Renal pelvis (tissue), 12 donors: ENCODE results near the gene DDX28. TPM values are rescaled to one million over a fixed set of nuclear protein-coding genes. Genes with fewer than 3 reads are reported as not detected.

Source experiments
- DNase-seq: peaks from one replicate; pipeline ENCODE4 v3.0.0-alpha.2; 2013
- long read RNA-seq, 16 experiments: transcript quantifications; one replicate each; lab custom pipeline, GENCODE V29; 2026
- polyA plus RNA-seq, 3 donors: library from polyadenylated mRNA; unstranded; fragments of 120-200 nt; gene quantifications; one replicate each; pipeline ENCODE4 v1.2.1, GENCODE V29; 2013; ENCODE audit not compliant: insufficient read length in 3 of 3

Gene DDX28, protein sequence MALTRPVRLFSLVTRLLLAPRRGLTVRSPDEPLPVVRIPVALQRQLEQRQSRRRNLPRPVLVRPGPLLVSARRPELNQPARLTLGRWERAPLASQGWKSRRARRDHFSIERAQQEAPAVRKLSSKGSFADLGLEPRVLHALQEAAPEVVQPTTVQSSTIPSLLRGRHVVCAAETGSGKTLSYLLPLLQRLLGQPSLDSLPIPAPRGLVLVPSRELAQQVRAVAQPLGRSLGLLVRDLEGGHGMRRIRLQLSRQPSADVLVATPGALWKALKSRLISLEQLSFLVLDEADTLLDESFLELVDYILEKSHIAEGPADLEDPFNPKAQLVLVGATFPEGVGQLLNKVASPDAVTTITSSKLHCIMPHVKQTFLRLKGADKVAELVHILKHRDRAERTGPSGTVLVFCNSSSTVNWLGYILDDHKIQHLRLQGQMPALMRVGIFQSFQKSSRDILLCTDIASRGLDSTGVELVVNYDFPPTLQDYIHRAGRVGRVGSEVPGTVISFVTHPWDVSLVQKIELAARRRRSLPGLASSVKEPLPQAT
- polyA plus RNA-seq: 10 to 100 TPM; 10.6 to 12.5 (median 11.3) TPM
- long read RNA-seq, donor 1, transcript DDX28-201 (1 exons, 2,169 nt): major isoform, 10 of 10 reads
- long read RNA-seq, donor 1, partial matches to known transcripts: 0 of 10 reads
- long read RNA-seq, donor 1, other reads (novel, unspliced or antisense): 0 of 10 reads
- long read RNA-seq, donor 2, transcript DDX28-201 (1 exons, 2,169 nt): major isoform, 9 of 9 reads
- long read RNA-seq, donor 2, partial matches to known transcripts: 0 of 9 reads
- long read RNA-seq, donor 2, other reads (novel, unspliced or antisense): 0 of 9 reads
- long read RNA-seq, donor 3, transcript DDX28-201 (1 exons, 2,169 nt): major isoform, 6 of 6 reads
- long read RNA-seq, donor 3, partial matches to known transcripts: 0 of 6 reads
- long read RNA-seq, donor 3, other reads (novel, unspliced or antisense): 0 of 6 reads
- long read RNA-seq, donor 4, transcript DDX28-201 (1 exons, 2,169 nt): major isoform, 8 of 8 reads
- long read RNA-seq, donor 4, partial matches to known transcripts: 0 of 8 reads
- long read RNA-seq, donor 4, other reads (novel, unspliced or antisense): 0 of 8 reads
- long read RNA-seq, donor 5, transcript DDX28-201 (1 exons, 2,169 nt): major isoform, 9 of 9 reads
- long read RNA-seq, donor 5, partial matches to known transcripts: 0 of 9 reads
- long read RNA-seq, donor 5, other reads (novel, unspliced or antisense): 0 of 9 reads
- long read RNA-seq, donor 6, transcript DDX28-201 (1 exons, 2,169 nt): major isoform, 9 of 9 reads
- long read RNA-seq, donor 6, partial matches to known transcripts: 0 of 9 reads
- long read RNA-seq, donor 6, other reads (novel, unspliced or antisense): 0 of 9 reads
- long read RNA-seq, donor 7, transcript DDX28-201 (1 exons, 2,169 nt): major isoform, 15 of 20 reads
- long read RNA-seq, donor 7, partial matches to known transcripts: 5 of 20 reads
- long read RNA-seq, donor 7, other reads (novel, unspliced or antisense): 0 of 20 reads
- long read RNA-seq, donor 8, partial matches to known transcripts: 0 of 3 reads
- long read RNA-seq, donor 8, other reads (novel, unspliced or antisense): 0 of 3 reads
- long read RNA-seq, donor 9, transcript DDX28-201 (1 exons, 2,169 nt): major isoform, 18 of 26 reads
- long read RNA-seq, donor 9, partial matches to known transcripts: 8 of 26 reads
- long read RNA-seq, donor 9, other reads (novel, unspliced or antisense): 0 of 26 reads
- long read RNA-seq, donor 10, transcript DDX28-201 (1 exons, 2,169 nt): major isoform, 6 of 6 reads
- long read RNA-seq, donor 10, partial matches to known transcripts: 0 of 6 reads
- long read RNA-seq, donor 10, other reads (novel, unspliced or antisense): 0 of 6 reads
- long read RNA-seq, donor 11, transcript DDX28-201 (1 exons, 2,169 nt): major isoform, 11 of 11 reads
- long read RNA-seq, donor 11, partial matches to known transcripts: 0 of 11 reads
- long read RNA-seq, donor 11, other reads (novel, unspliced or antisense): 0 of 11 reads
- long read RNA-seq, donor 12, transcript DDX28-201 (1 exons, 2,169 nt): major isoform, 20 of 25 reads
- long read RNA-seq, donor 12, partial matches to known transcripts: 0 of 25 reads
- long read RNA-seq, donor 12, other reads (novel, unspliced or antisense): 5 of 25 reads
- long read RNA-seq, donor 13, transcript DDX28-201 (1 exons, 2,169 nt): major isoform, 6 of 6 reads
- long read RNA-seq, donor 13, partial matches to known transcripts: 0 of 6 reads
- long read RNA-seq, donor 13, other reads (novel, unspliced or antisense): 0 of 6 reads
- long read RNA-seq, donor 14: 0 reads
- long read RNA-seq, donor 15: 0 reads
- long read RNA-seq, donor 16, transcript DDX28-201 (1 exons, 2,169 nt): major isoform, 18 of 18 reads
- long read RNA-seq, donor 16, partial matches to known transcripts: 0 of 18 reads
- long read RNA-seq, donor 16, other reads (novel, unspliced or antisense): 0 of 18 reads

DNA sequence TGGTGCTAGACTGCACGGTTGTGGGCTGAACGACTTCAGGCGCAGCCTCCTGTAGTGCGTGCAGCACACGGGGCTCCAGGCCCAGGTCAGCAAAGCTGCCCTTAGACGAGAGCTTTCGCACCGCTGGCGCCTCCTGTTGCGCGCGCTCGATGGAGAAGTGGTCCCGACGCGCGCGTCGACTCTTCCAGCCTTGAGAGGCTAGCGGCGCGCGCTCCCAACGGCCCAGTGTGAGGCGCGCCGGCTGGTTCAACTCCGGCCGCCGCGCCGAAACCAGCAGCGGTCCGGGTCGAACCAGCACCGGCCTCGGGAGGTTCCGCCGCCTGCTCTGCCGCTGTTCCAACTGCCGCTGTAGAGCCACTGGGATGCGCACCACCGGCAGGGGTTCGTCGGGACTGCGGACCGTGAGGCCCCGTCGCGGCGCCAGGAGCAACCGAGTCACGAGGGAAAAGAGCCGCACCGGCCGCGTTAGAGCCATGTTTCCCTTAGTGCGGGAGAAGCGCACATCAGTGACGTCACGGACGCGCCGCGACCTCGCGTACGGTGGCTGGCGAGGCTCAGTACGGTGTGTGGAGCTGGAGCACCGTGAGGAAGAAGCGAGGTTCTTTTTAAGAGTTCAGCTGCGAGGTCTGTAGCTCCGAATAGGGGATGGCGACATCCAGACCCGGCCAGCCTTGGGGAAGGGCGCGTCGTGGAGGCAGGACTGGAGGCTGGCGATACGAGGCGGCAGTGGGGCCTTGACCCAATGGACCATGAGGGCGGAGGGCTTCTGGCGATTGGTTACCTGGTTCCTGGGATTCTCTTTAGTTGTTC lies at the start of gene DDX28, which contains the start of gene DUS2:
DDX28 (minus strand) TSS at position 505 of the 810 bp plus-strand sequence; CDS start at position 475, 30 bp downstream.
DUS2 (plus strand) TSS at position 557 of the 810 bp plus-strand sequence. CDS start 14,740 bp downstream, outside the sequence.
- DNase-seq: peak; percentile 93

DNA sequence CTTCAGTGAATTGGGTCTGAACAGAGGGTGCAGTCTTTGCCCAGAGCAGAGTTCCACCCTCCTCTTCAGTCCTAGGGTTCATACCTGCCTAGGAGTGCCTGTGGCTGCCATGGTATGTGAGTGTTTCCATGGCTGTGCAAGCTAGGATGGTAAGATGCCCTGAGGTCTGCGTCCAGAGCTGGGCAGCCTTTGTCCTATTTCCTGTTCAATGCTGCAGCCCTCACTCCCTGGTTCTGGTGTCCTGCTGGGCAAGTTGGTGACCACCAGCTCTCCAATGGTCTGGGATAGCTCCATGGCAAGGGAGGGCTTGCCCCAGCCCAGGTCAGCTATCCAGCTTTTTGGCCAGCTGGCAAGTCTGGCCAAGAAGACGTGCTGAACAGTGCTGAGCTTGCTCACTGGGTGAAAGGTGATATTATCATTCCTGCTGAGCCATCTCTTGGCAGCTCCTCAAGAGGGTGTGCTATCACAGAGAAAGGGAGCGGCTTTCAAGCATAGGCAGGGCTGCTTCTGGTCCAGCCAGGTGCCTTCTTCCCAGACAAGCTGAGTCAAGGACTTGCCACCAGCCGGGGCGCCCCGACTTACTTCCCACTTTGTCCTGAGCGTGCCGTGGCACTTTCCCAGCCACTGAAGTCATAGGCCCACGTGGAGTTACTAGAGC lies 49.1 kb upstream of the DDX28 start:
- DNase-seq: no peak

DNA sequence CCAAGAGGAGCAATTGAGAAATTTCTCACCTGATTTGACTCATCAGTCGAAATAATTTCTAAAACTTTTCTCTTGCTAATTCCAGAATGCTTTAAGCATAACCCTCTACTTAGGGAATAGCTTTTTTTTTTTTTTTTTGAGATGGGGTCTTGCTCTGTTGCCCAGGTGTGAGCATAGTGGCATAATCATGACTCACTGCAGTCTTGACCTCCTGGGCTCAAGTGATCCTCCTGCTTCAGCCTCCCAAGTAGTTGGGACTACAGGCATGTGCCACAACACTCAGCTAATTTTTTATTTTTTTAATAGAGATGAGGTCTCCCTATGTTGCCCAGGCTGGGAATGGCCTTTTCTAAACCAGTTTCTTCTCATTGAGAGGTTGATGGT lies 48.5 kb upstream of the DDX28 start:
- no peak for DNase-seq

DNA sequence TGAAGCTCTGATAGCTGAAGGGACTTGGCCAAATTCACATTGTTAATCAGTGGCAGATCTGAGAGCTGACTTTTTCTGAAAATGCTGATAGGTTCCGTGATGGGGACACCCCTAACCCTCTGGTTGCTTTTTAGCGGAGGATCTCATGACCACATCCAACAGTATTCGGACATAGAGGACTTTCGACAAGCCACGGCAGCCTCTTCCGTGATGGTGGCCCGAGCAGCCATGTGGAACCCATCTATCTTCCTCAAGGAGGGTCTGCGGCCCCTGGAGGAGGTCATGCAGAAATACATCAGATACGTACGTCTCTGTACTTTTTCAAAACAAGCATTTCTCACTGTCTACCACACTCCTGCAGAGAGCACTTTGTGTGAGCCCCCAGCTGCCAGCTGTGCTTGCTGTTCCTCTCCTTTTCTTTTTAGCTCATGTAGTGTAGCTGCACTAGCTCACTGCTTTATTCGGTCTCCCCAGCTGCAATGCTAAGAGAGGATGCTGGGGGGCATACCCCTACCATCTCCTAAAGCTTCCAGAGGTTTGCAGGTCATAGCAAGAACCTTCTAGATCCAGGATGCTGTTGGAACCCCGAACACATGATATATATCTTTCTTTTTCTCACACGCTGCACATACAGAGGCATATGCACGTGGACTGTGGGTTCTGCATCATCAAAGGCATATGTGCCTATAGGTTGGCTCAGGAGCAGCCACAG lies 47.9 kb upstream of the DDX28 start:
- DNase-seq: no peak

DNA sequence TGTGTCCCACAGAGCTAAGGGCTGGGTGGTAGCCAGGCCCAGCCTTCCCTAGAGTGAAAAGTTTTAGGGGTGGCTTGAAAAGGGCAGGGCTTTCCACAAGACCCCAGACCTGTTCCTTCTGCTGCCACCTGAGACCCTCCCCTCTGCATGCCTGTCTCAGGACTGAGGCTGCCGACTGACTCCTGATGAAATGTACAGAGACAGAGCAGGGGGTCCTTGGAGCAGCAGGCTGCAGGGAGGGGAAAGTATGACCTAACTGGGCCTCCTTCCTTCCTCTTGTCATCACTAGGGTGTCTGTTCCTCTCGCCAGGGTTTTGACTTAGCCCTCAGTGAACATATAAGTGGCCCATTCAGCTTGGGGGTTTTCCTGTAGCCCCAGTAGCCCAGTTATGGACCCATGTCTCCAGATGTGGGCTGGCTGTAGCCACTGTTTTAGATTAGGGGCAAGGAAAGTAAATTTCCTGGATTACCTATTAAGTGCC lies 47.3 kb upstream of the DDX28 start:
- no peak for DNase-seq

DNA sequence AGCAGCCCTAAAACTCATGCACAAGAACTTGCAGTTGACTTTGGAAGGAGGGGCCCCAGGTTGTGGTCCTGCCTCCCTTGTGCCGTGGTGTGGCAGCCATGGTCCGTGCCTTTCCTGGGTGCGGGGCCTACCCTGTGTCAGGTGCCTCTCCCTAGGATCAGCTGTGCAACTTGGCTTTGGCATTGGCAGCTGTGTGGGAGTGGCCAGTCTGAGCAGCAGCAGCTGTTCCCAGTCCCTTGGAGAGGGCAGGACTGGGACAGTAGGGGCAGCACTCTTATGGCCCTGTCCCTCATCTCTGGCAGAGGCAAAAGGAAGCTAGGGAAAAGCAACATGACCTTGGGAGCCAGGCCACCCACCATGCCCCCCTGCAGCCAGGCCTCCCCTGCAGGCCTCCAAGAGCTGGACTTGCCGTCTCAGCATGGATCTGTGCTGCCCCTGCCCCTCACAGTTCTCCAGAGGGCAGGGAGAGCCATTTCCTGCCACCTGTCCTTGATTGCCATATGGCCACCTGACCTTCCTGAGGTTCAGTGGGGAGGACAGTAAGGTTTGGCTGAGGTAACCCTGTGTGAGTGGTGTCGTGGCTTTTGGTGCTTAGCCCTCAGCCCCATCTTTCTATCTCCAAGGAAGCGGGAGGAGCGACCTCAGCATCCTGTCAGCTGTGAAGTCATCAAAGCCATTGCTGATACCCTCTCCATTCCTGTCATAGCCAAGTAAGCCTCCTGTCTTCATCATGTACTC lies 46.6 kb upstream of the DDX28 start:
- DNase-seq: no peak

DNA sequence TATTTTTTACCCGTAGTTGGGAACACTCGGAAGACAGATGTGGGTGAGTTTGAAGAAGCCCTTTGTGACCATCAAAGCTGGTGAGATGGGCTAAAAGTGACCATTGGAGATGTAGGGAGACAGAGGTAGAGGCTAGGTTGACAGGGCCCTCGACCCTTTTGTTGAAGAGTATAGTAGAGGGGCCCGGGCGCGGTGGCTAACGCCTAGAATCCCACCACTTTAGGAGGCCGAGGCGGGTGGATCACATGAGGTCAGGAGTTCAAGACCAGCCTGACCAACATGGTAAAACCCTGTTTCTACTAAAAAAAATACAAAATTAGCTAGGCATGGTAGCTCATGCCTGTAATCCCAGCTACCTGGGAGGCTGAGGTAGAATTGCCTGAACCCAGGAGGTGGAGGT lies 45.9 kb upstream of the DDX28 start:
- no peak for DNase-seq

DNA sequence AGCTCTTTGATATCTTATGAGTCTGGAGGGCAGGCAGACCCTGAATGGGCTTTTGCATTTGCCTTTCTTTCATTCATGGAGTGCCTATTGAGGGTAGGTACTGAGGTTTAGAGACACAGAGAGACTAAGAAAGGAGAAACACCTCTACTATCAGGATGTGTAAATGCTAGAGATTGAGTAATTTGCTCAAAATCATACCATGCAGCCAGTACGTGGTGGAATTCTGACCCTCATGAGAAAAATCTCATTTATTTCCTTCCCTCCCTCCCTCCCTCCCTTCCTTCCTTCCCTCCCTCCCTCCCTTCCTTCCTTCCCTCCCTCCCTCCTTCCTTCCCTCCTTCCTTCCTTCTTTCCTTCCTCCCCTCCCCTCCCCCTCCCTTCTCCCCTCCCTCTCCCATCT lies 43.7 kb upstream of the DDX28 start:
- no peak for DNase-seq

DNA sequence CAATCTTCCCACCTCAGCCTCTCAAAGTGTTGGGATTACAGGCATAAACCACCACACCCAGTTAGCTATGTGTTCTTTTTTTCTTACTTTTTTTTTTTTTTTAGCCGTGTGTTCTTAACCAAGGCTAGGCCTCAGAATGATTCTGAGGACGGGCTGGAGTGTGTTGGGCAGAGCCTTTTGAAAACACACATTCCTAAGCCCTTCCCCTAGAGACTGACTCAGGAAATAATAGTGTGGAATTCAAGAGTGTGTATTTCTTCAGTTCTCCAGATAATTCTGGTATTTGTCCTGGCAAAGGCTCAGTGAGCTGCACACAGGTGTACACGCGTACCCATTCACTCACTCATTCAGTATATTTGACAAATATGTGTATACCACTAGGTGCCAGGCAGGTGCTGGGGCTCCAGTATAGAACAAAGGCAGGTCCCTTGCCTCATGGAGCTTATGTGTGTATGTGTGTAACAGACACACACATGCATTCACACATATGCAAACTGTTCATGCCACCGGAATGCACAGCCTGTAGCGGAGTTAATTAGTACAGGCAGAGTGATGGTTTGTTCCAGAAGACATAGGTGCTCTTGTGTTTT lies 42.8 kb upstream of the DDX28 start:
- DNase-seq: no peak

DNA sequence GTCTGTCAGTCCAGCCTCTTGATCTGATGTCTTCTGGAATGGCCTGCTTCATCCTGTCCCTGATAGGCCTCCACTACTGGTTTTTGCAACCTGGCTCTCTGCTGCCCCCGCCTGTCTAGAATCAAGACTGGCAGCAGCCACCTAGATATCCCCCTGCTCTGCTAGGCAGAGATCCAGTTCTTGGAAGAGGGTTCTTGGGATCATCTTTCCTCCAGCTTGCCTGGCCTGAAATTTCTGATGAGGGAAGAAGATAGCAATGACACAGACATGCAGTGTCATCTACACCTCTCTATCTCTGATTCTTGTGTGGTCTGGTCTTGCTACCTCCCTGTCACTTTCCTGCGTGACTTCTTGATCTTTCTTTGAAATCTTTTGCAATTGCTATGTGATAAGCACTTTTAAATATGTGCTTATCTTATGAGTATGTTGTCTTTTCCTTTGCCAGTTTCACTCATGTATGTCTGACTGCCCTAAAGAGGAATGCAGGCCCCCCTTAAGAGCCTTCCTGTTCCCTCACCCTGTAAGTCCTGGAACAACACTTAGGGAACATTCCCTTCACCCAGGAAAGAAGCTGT lies 41.8 kb upstream of the DDX28 start:
- DNase-seq: no peak

DNA sequence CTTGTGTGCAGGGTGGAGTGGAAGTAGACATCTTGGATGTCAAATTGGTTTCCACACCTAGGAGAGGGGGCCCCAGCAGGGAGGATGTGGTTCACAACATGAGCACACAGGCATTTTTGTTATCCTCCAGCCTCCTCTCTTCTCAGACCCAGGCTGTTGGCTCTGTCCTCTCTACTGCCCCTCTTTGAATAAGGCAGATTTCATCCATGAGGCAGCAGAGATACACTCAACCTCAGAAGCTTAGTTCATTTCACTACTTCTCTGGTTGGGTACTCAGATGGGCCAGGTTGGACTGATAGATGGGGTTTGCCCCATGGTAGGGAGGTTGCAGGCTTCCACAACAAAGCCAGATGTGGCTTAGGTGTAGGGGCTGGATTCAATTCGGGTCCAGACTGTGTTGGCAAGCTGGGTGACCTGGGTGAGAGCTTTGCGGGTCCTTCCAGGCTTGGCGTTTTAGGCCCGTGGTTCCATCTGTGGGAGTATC lies 39.9 kb upstream of the DDX28 start:
- no peak for DNase-seq

DNA sequence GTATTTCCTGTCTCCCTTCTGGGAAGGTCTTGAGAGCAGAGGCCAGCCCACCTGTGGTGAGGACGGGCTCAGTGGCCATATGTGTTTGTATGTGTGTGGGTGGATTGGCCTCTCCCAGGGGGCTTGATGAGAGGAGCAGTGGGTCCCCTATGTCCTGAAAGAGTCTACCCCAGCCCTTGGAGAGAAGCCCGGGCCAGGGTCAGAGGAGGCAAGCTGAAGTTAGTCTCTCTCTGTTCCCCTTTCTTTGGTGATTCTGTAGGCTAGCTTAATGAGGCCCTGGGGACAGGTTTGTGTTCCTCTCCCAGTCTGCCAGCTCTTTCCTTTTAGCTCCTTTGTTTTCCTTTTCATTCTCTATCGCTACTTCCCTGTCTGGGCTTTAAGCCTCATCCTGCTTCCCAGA lies 38.4 kb upstream of the DDX28 start:
- DNase-seq: no peak

DNA sequence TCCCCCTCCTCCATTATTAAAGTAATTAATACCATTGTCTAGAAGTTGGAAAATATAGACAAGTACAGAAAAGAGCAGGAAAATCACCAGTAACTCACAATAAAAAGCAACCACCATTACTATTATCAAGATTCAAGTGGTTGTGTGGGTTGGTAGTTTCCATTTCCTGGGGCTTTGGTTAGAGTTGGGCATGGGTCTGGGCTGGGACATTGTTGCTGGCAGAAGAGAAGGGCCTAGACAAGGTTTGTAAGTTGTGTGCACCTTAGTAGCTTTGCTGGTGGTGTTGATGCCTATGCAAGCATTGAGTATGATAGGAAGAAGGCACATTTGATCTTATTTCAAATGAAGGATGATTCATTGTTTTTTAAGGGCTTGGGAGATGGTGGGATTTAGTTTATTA lies 36.8 kb upstream of the DDX28 start:
- DNase-seq: no peak

DNA sequence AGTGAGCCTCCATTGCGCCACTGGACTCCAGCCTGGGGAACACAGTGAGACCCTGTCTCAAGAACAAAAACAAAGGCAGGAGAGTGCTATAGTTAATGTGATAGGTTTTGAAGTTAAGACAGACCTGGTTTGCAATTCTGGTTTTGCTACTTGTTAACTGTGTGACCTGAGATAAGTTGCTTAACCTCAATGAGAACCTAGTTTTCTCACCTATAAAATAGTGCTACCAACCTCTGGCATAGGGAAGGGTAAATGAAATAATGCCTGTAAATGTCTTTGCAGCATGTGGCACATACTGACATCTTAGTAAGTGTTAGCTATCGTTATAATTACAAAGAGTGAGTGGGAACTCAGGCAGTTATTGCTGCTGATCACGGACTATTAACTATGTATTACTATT lies 32.4 kb upstream of the DDX28 start:
- DNase-seq: no peak

DNA sequence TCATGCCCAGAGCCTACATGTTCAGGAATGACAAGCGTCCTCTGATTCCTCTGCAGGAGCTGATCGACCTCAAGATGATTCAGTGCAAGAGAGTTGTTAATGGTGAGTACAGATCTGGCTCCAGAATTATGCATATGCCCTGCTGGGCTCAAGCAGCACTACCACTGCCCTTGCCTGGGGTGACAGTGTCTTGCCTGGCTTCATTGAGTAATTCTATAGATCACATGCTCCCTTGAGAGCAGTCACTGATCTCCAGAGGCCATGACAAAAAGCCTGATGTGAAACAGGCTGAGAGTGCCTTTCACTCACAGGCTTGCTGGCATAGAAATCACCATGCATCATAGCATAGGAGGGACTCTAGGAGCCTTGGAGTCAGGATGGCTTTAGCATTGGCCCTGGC lies 26.4 kb upstream of the DDX28 start:
- no peak for DNase-seq
